CD4-positive, alpha-beta T cell treated with Interleukin-1 beta for 1 hour (primary cell): ENCODE results near the gene CLDN14.

Source experiments
- DNase-seq, 2 donors: peaks; one replicate each; pipeline ENCODE4 v3.0.0-alpha.2; 2020 to 2022

CLDN14 gene

GRCh38 chr21:36466061-36466511, 13.8 kb downstream of the CLDN14 start:
- no peak for DNase-seq

- no peak for DNase-seq
These were observed 14.4 kb downstream of the CLDN14 start for GRCh38 chr21:36465478-36465877.

GRCh38 chr21:36464590-36464989, 15.3 kb downstream of the CLDN14 start:
- no peak for DNase-seq

- DNase-seq = no peak
These were observed 15.9 kb downstream of the CLDN14 start for GRCh38 chr21:36463991-36464390.

GRCh38 chr21:36463204-36463603, 16.7 kb downstream of the CLDN14 start:
- DNase-seq = no peak

GRCh38 chr21:36461918-36462486, 17.9 kb downstream of the CLDN14 start:
- DNase-seq = no peak

- no peak for DNase-seq
These were observed 18.5 kb downstream of the CLDN14 start for GRCh38 chr21:36461277-36461917.

- no peak for DNase-seq
These were observed 19.1 kb downstream of the CLDN14 start for GRCh38 chr21:36460866-36461265.

GRCh38 chr21:36459098-36459497, 20.8 kb downstream of the CLDN14 start:
- no peak for DNase-seq

- no peak for DNase-seq
These were observed 23.1 kb downstream of the CLDN14 start for GRCh38 chr21:36456729-36457414.

GRCh38 chr21:36454706-36455105, 25.2 kb downstream of the CLDN14 start:
- no peak for DNase-seq

GRCh38 chr21:36454093-36454531, 25.8 kb downstream of the CLDN14 start:
- DNase-seq = no peak

- DNase-seq = no peak
These were observed 27.6 kb downstream of the CLDN14 start for GRCh38 chr21:36452281-36452825.

- DNase-seq = no peak
These were observed 28.4 kb downstream of the CLDN14 start for GRCh38 chr21:36451506-36451905.

- DNase-seq = no peak
These were observed 29.4 kb downstream of the CLDN14 start for GRCh38 chr21:36450511-36450910.

GRCh38 chr21:36446301-36446700, 33.6 kb downstream of the CLDN14 start:
- DNase-seq = no peak

GRCh38 chr21:36441715-36442114, 38.2 kb downstream of the CLDN14 start:
- no peak for DNase-seq

- DNase-seq = no peak
These were observed 42.2 kb downstream of the CLDN14 start for GRCh38 chr21:36437745-36438128.

- DNase-seq = no peak
These were observed 42.8 kb downstream of the CLDN14 start for GRCh38 chr21:36436829-36437744.

GRCh38 chr21:36434144-36434543, 45.8 kb downstream of the CLDN14 start:
- no peak for DNase-seq

GRCh38 chr21:36433059-36433709, 46.7 kb downstream of the CLDN14 start:
- DNase-seq = no peak

- no peak for DNase-seq
These were observed 48.7 kb downstream of the CLDN14 start for GRCh38 chr21:36431252-36431651.
